Measurements from ENCODE around the gene C14orf119. TPM values are rescaled to one million over a fixed set of nuclear protein-coding genes. Genes with fewer than 3 reads are reported as not detected.

The C14orf119 gene
- total RNA-seq, 1 experiment from 2014 or later = 39.6 TPM

DNA sequence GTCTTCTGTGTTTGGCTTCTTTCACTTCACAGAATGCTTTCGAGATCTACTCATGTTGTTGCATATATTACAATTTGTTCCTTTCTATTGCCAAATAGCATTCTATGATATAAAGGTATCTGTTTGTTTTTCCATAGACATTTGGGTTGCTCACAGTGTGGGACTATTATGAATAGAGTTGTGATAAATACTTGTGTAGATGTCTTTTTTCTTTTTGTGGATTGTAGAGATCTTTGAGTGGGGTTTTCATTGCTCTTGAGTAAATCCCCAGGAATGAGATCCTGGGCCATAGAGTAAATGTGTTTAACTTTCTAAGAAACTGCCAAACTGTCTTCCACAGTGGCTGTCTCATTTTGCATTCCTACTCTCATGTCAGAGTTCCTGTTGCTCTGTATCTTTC, 48.6 kb downstream of the C14orf119 start:
- ChIA-PET CTCF (interaction anchor here (0.8 to 3.1 kb wide), 5 partner anchors 8 to 74 kb away, joined by 3 to 20 read pairs (median 4); no protein-coding TSS in a partner anchor), POLR2A (interaction anchor here (0.6 to 3.2 kb wide), 6 partner anchors 9 to 49 kb away, joined by 3 to 12 read pairs (median 7); partner anchors contain the start of genes ACIN1 and C14orf119)
- no peak overlapping the region for H3K4me3 Mint-ChIP-seq (ENCODE audit: unreplicated experiment)
- TF ChIP-seq, protein P1, sequence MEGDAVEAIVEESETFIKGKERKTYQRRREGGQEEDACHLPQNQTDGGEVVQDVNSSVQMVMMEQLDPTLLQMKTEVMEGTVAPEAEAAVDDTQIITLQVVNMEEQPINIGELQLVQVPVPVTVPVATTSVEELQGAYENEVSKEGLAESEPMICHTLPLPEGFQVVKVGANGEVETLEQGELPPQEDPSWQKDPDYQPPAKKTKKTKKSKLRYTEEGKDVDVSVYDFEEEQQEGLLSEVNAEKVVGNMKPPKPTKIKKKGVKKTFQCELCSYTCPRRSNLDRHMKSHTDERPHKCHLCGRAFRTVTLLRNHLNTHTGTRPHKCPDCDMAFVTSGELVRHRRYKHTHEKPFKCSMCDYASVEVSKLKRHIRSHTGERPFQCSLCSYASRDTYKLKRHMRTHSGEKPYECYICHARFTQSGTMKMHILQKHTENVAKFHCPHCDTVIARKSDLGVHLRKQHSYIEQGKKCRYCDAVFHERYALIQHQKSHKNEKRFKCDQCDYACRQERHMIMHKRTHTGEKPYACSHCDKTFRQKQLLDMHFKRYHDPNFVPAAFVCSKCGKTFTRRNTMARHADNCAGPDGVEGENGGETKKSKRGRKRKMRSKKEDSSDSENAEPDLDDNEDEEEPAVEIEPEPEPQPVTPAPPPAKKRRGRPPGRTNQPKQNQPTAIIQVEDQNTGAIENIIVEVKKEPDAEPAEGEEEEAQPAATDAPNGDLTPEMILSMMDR (IDR thresholded peaks at IDR 0.05; ENCODE audit: unreplicated experiment) = no peak
- no peaks in the 10 kb centered on the region for H3K27me3 Mint-ChIP-seq (ENCODE audit: insufficient read depth, unreplicated experiment)
- H3K36me3 Mint-ChIP-seq (ENCODE audit: insufficient read depth, unreplicated experiment) = no peaks in the 10 kb centered on the region
- peaks cover 50% of the 10 kb centered on the region for H3K4me1 Mint-ChIP-seq (ENCODE audit: insufficient read depth, unreplicated experiment)
- H3K9me3 Mint-ChIP-seq (ENCODE audit: unreplicated experiment) = no peaks in the 10 kb centered on the region
- H3K27ac Mint-ChIP-seq (ENCODE audit: low read depth, unreplicated experiment) = no peak overlapping the region
- BruUV-seq (replicated peaks) = no TSS peak
- intact Hi-C loops (cut with micrococcal nuclease) = no loop called here
- no peak for DNase-seq (ENCODE audit: unreplicated experiment)

DNA sequence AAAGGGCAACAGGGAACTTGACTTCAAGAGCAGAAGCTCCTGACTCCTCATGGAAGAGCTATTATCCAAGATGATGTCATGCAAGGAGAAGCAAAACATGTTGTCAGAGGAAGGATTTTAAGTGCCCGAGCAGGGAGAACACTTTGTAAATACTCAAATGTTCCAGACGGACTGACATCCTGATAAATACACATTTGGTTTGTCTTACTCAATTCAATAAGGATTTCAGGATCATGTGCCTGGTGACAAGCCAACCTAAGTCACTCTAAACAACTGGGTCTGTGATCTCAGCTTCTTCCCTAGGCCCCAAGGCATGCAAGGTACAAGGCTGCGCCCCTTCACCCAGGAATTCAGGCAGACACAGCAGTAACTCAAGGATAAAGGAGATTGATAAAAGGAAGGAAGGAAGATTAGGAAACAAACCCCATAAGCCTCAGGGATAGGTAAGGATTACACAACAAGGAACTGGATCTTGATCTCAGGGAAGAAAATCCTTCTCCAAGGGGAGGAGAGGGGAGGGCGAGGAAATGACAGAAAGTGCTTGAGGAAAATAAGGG, 50.6 kb downstream of the C14orf119 start:
- peak overlapping the region; percentile 36 for H3K27ac Mint-ChIP-seq (ENCODE audit: low read depth, unreplicated experiment)
- no peaks in the 10 kb centered on the region for H3K27me3 Mint-ChIP-seq (ENCODE audit: insufficient read depth, unreplicated experiment)
- POLR2A ChIA-PET = interaction anchor here (0.7 to 3.2 kb wide), 9 partner anchors 8 to 74 kb away, joined by 3 to 32 read pairs (median 6); partner anchors contain the start of genes ACIN1 and C14orf119
- H3K4me3 Mint-ChIP-seq (ENCODE audit: unreplicated experiment) = no peak overlapping the region
- intact Hi-C loops (cut with micrococcal nuclease) = no loop called here
- CTCF ChIA-PET = interaction anchor here (0.8 to 2.0 kb wide), 4 partner anchors 15 to 28 kb away, joined by 3 to 5 read pairs (median 4); no protein-coding TSS in a partner anchor
- no TSS peak for BruUV-seq (replicated peaks)
- H3K36me3 Mint-ChIP-seq (ENCODE audit: insufficient read depth, unreplicated experiment) = no peaks in the 10 kb centered on the region
- TF ChIP-seq, protein P1 (IDR thresholded peaks at IDR 0.05; ENCODE audit: unreplicated experiment) = no peak
- no peak for DNase-seq (ENCODE audit: unreplicated experiment)
- H3K9me3 Mint-ChIP-seq (ENCODE audit: unreplicated experiment) = no peaks in the 10 kb centered on the region
- peaks cover 50% of the 10 kb centered on the region for H3K4me1 Mint-ChIP-seq (ENCODE audit: insufficient read depth, unreplicated experiment)

- Mint-ChIP-seq H3K27ac (ENCODE audit: low read depth, unreplicated experiment) (peak overlapping the region; percentile 36), H3K36me3 (ENCODE audit: insufficient read depth, unreplicated experiment) (no peaks in the 10 kb centered on the region), H3K4me3 (ENCODE audit: unreplicated experiment) (no peak overlapping the region), H3K9me3 (ENCODE audit: unreplicated experiment) (no peaks in the 10 kb centered on the region), H3K27me3 (ENCODE audit: insufficient read depth, unreplicated experiment) (no peaks in the 10 kb centered on the region), H3K4me1 (ENCODE audit: insufficient read depth, unreplicated experiment) (peaks cover 50% of the 10 kb centered on the region)
- no peak for DNase-seq (ENCODE audit: unreplicated experiment)
- intact Hi-C loops (cut with micrococcal nuclease) = no loop called here
- POLR2A ChIA-PET = interaction anchor here (0.6 to 3.2 kb wide), 7 partner anchors 9 to 118 kb away, joined by 3 to 32 read pairs (median 6); no protein-coding TSS in a partner anchor
- CTCF ChIA-PET = interaction anchor here (0.5 to 2.0 kb wide), 7 partner anchors 9 to 39 kb away, joined by 3 to 6 read pairs (median 4); no protein-coding TSS in a partner anchor
- no TSS peak for BruUV-seq (replicated peaks)
- TF ChIP-seq, protein P1 (IDR thresholded peaks at IDR 0.05; ENCODE audit: unreplicated experiment) = no peak
Observed at GRCh38 chr14:23146351-23146910, 51.1 kb downstream of the C14orf119 start.

DNA sequence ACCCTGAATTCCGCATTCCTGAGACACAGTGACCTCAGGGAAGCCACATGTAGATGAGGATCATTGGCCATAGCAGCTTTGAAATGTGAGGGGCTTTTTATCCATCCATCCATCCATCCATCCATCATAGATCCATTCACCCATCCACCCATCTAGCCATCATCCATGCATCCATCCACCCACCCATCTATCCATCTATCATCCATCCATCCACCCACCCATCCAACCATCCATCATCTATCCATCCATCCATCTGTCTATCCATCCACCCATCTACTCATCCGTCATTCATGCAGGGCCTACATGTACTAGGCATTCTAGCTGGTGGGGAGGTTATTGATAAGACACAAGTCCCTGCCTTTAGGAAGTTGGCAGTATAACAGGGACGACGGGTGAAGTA, 51.7 kb downstream of the C14orf119 start:
- POLR2A ChIA-PET = interaction anchor here (0.6 to 3.2 kb wide), 6 partner anchors 8 to 117 kb away, joined by 3 to 32 read pairs (median 6); no protein-coding TSS in a partner anchor
- BruUV-seq (replicated peaks) = no TSS peak
- TF ChIP-seq, protein P1 (IDR thresholded peaks at IDR 0.05; ENCODE audit: unreplicated experiment) = no peak

More for the DNA sequence above, 51.7 kb downstream of the C14orf119 start:
- H3K36me3 Mint-ChIP-seq (ENCODE audit: insufficient read depth, unreplicated experiment) = no peaks in the 10 kb centered on the region
- intact Hi-C loops (cut with micrococcal nuclease) = no loop called here
- no peak for DNase-seq (ENCODE audit: unreplicated experiment)
- CTCF ChIA-PET = interaction anchor here (0.5 to 2.0 kb wide), 6 partner anchors 9 to 38 kb away, joined by 3 to 6 read pairs (median 4); no protein-coding TSS in a partner anchor
- H3K27ac Mint-ChIP-seq (ENCODE audit: low read depth, unreplicated experiment) = peak overlapping the region; percentile 31
- H3K9me3 Mint-ChIP-seq (ENCODE audit: unreplicated experiment) = no peaks in the 10 kb centered on the region
- H3K4me1 Mint-ChIP-seq (ENCODE audit: insufficient read depth, unreplicated experiment) = peaks cover 45% of the 10 kb centered on the region
- no peak overlapping the region for H3K4me3 Mint-ChIP-seq (ENCODE audit: unreplicated experiment)
- no peaks in the 10 kb centered on the region for H3K27me3 Mint-ChIP-seq (ENCODE audit: insufficient read depth, unreplicated experiment)

Measured in MCF 10A (cell line).